K562 (cell line): ENCODE results near the gene GZMA. TPM values are rescaled to one million over a fixed set of nuclear protein-coding genes. Genes with fewer than 3 reads are reported as not detected.

ENCODE experiments used
- ARID4B ChIP-seq: sonication (generic); formaldehyde crosslinking; IDR thresholded peaks from 2 replicates; pipeline ENCODE4 v1.8.0; 2022; ENCODE audit warnings: mild to moderate bottlenecking, missing genetic modification reagents
- FOXA1 ChIP-seq: fragments of 450-650 bp; IDR thresholded peaks from 2 replicates; pipeline ENCODE4 v1.6.1; 2016; ENCODE audit warnings: mild to moderate bottlenecking, borderline replicate concordance
- GTF3C2 ChIP-seq: IDR thresholded peaks from 3 replicates; pipeline ENCODE4 v1.6.1; 2011; ENCODE audit warnings: borderline replicate concordance, mild to moderate bottlenecking, moderate library complexity; ENCODE audit not compliant: insufficient read length; ENCODE audit errors: extremely low read depth
- MXD1 ChIP-seq: fragments of 250-450 bp; sonication (Bioruptor Pico); IDR thresholded peaks from 2 replicates; pipeline ENCODE4 v1.8.0; 2021; ENCODE audit warnings: borderline replicate concordance, mild to moderate bottlenecking, moderate library complexity; ENCODE audit not compliant: poor library complexity, severe bottlenecking
- PTTG1 ChIP-seq: fragments of 450-650 bp; IDR thresholded peaks from 2 replicates; pipeline ENCODE4 v1.6.1; 2016; ENCODE audit warnings: low read depth, mild to moderate bottlenecking, missing genetic modification characterization, missing compliant biosample characterization
- TGIF2 ChIP-seq: sonication (generic); formaldehyde crosslinking; IDR thresholded peaks from 2 replicates; pipeline ENCODE4 v1.8.1; 2022; ENCODE audit warnings: mild to moderate bottlenecking, missing genetic modification reagents, moderate library complexity
- ZNF644 ChIP-seq: fragments of 200-800 bp; sonication (Bioruptor generic); IDR thresholded peaks from 2 replicates; pipeline ENCODE4 v1.6.1; 2016; ENCODE audit warnings: low read depth, missing genetic modification characterization, missing compliant biosample characterization
- polyA plus RNA-seq, 8 experiments: library from polyadenylated mRNA; depleted of rRNA in 4 of 8; stranded (reverse) in 5 of 8; unstranded in 3 of 8; fragments of >200 nt; fragmentation: Nextera tagmentation in 2 of 8; fragmentation: Illumina TruSeq in 1 of 8; extraction: Ambion mirVana in 2 of 8; extraction: Trizol in 1 of 8; gene quantifications; 2 replicates each; pipeline versions ENCODE4 v1.2.1 to v1.2.3, GENCODE V29; 2011 to 2014; ENCODE audit warnings: inconsistent platforms in 1 of 8, missing spikeins in 1 of 8
- total RNA-seq, 7 experiments: library from RNA; depleted of rRNA in 6 of 7; stranded (reverse); fragments of >200 nt in 6 of 7; fragmentation: Illumina TruSeq in 2 of 7; extraction: Trizol in 2 of 7; gene quantifications; 2 replicates each; pipeline versions ENCODE4 v1.2.1 to v1.2.3, GENCODE V29; 2011 to 2021; ENCODE audit warnings: low replicate concordance in 1 of 7
- TF ChIP-seq, protein P1 (sequence below): fragments of 450-650 bp; IDR thresholded peaks from 2 replicates; pipeline ENCODE4 v1.7.0; 2016; ENCODE audit warnings: borderline replicate concordance

GZMA gene
- total and polyA plus RNA-seq, 9 of the 15 experiments (the other 6 are each of a cell fraction or from before 2014, with no cell fraction given) = not detected

DNA sequence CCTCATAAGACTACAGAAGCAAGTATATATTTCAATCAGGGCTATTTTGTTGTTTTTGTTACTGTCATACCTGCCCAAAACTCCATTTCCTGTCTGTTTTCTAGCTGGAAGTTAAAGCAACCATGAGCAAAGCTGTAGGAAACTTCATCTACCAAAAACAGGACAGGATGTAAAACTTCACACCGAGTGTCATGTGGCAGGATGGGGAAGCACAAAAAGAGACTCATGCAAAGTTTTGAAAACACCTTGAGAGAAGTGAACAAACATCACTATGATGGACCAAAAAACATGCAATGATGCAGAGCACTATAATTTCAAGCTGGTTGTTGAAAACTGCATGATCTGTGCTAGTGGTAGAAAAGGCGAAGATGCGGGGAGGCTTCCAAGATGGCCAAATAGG lies 6.3 kb upstream of the GZMA start (continued):
- no peak for TF ChIP-seq GTF3C2
- TF ChIP-seq, protein P1, sequence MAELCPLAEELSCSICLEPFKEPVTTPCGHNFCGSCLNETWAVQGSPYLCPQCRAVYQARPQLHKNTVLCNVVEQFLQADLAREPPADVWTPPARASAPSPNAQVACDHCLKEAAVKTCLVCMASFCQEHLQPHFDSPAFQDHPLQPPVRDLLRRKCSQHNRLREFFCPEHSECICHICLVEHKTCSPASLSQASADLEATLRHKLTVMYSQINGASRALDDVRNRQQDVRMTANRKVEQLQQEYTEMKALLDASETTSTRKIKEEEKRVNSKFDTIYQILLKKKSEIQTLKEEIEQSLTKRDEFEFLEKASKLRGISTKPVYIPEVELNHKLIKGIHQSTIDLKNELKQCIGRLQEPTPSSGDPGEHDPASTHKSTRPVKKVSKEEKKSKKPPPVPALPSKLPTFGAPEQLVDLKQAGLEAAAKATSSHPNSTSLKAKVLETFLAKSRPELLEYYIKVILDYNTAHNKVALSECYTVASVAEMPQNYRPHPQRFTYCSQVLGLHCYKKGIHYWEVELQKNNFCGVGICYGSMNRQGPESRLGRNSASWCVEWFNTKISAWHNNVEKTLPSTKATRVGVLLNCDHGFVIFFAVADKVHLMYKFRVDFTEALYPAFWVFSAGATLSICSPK = no peak
- TF ChIP-seq ARID4B (CRISPR knock-in tag) = no peak
- no peak for TF ChIP-seq TGIF2 (CRISPR knock-in tag)
- TF ChIP-seq PTTG1 (tag) = no peak
- no peak for TF ChIP-seq MXD1 (CRISPR knock-in tag)
- no peak for TF ChIP-seq FOXA1
- no peak for TF ChIP-seq ZNF644 (tag)
